Measurements from ENCODE around the gene PPP3R1.

GRCh38 chr2:68178432-68178831 is 73.9 kb downstream of the PPP3R1 start:
- TF ChIP-seq CTCF (IDR thresholded peaks at IDR 0.05) (no peak), POLR2A (IDR thresholded peaks at IDR 0.05) (no peak)
